ENCODE results near the gene ISLR2. TPM values are rescaled to one million over a fixed set of nuclear protein-coding genes. Genes with fewer than 3 reads are reported as not detected.

Gene ISLR2
- total RNA-seq, 6 experiments from 2014 or later, result 0.07 TPM; not detected in 5

DNA sequence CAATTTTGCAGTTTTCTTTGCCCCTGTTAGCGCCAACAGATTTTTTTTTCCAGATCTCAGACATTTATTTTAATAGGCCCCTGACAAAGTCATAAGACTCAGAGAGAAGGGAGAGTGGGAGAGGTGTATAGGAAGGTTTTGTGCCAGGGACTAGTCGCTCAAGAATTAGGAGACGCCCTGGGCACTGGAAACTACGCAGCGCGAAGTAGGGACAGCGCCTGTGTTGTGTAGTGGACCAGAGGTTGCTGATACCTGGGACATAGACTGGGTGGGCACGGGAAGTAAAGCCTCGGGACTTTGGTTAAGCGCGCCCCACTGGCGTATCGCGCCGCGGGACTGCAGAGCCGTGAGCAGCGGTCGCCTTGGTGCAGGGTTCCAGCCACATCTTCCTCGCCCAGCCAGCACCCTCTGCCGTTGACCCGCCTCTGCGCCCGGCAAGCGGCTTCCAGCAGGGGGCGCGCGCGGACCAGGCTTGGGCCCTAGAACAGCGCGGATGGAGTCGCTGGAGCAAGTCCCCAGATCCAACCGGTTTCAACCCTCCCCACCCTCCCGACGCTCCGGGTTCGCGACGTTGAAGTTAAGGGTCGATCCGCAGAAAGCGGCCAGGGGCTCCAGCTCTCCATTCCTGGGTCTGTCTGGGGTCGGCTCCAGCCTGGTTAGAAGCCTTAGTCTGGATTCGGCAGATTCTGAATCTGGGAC lies 3.0 kb upstream of the ISLR2 start:
- peak overlapping the region; percentile 73 for H3K4me3 Mint-ChIP-seq
- H3K27ac Mint-ChIP-seq, result no peak overlapping the region
- H3K4me1 Mint-ChIP-seq (ENCODE audit: low read depth), result peaks cover 20% of the 10 kb centered on the region
- peaks cover 68% of the 10 kb centered on the region for H3K27me3 Mint-ChIP-seq (ENCODE audit: insufficient read depth)
- peak; percentile 79 for DNase-seq
- TF ChIP-seq, protein P1, sequence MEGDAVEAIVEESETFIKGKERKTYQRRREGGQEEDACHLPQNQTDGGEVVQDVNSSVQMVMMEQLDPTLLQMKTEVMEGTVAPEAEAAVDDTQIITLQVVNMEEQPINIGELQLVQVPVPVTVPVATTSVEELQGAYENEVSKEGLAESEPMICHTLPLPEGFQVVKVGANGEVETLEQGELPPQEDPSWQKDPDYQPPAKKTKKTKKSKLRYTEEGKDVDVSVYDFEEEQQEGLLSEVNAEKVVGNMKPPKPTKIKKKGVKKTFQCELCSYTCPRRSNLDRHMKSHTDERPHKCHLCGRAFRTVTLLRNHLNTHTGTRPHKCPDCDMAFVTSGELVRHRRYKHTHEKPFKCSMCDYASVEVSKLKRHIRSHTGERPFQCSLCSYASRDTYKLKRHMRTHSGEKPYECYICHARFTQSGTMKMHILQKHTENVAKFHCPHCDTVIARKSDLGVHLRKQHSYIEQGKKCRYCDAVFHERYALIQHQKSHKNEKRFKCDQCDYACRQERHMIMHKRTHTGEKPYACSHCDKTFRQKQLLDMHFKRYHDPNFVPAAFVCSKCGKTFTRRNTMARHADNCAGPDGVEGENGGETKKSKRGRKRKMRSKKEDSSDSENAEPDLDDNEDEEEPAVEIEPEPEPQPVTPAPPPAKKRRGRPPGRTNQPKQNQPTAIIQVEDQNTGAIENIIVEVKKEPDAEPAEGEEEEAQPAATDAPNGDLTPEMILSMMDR (IDR thresholded peaks at IDR 0.05), result peak; percentile 100
- H3K36me3 Mint-ChIP-seq (ENCODE audit: low read depth), result no peaks in the 10 kb centered on the region
- H3K9me3 Mint-ChIP-seq, result no peaks in the 10 kb centered on the region

DNA sequence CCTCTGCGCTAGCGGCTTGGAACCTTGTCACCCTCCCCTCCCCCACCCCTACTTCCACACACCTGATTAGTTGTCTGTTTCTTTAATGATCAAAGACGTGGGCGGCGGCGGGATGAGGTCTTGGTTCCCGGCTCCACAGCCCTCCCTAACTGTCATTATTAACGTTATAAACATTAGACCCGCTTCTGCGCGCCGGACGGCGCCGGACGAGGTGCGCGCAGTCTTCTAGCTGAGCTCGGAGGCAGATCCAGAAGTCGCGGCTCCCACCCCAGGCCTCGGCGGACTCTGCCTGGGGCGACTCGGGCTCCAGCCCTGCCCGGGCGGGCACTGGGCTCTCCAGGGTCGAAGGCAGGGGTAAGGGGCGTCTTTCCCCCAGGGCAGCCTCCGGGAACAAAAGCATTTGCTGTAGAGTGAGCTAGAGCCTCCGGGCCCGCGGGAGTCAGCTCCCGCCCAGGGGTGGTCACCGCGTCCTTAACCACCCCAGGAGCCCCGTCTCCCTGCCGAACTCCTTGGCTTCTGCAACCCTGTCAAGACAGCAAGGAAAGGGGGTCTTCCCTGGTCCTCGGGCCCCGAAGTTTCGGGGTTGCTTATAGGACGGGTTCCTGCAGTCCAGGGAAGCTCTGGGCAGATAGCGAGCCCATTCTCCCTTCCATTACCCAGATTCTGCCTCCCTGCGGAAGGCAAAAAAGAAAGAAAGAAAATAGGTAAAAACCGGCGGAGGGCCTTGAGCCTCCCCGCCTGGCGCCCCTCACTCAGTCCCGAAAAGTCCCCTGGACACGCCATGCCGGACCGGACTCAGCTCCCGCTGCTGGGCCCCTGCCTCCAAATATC lies 2.2 kb upstream of the ISLR2 start:
- Mint-ChIP-seq H3K9me3 (no peaks in the 10 kb centered on the region), H3K4me1 (ENCODE audit: low read depth) (peaks cover 20% of the 10 kb centered on the region), H3K27me3 (ENCODE audit: insufficient read depth) (peaks cover 69% of the 10 kb centered on the region), H3K4me3 (peak overlapping the region; percentile 73), H3K27ac (no peak overlapping the region), H3K36me3 (ENCODE audit: low read depth) (no peaks in the 10 kb centered on the region)
- no peak for DNase-seq
- TF ChIP-seq, protein P1 (IDR thresholded peaks at IDR 0.05), result no peak

DNA sequence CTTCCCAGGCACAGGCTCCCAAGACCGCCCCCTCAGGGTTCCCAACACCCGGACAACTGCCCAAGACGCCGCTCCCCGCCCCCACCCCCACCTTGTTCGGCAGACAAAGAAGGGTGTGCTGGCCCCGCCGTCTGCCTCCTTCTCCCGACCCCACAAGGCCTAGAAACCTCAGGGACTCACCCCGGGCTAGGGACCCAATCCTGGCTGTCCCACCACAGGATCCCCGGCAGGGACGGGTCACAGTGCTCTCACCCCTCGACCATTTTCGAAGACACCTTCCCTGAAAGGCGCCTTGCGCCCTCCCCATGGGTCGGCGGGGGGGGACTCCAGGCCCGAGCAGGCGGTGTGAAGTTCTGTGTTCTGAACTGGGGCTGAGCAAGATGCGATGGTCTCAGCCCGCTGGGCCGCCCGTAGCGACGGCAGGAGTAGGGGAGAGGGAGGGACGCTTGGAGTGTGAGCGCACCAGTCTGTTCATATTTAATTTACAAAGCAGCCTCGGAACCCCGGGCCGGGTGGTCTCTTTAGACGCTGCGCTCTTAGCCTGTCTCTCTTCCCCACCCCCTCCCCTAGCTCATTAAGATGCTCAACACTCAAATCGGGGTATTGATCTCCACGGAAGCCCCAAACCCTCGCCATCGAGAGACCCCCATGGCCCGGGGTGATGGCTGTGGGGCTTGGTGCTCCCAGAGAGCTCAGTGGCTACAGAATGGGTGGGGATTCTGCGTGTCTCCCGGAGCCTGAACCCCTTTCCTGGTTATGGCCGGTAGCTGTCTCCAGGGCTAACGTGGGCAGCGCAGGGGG lies 1.4 kb upstream of the ISLR2 start:
- peaks cover 62% of the 10 kb centered on the region for H3K27me3 Mint-ChIP-seq (ENCODE audit: insufficient read depth)
- H3K4me3 Mint-ChIP-seq, result 0 out of 2 replicates have a peak overlapping the region, but pooled peaks have one; percentile 11
- no peaks in the 10 kb centered on the region for H3K36me3 Mint-ChIP-seq (ENCODE audit: low read depth)
- no peak overlapping the region for H3K27ac Mint-ChIP-seq
- H3K9me3 Mint-ChIP-seq, result peaks cover 3% of the 10 kb centered on the region; the same call in 1 of the 2 replicates
- DNase-seq, result no peak
- TF ChIP-seq, protein P1 (IDR thresholded peaks at IDR 0.05), result no peak
- H3K4me1 Mint-ChIP-seq (ENCODE audit: low read depth), result peaks cover 20% of the 10 kb centered on the region

DNA sequence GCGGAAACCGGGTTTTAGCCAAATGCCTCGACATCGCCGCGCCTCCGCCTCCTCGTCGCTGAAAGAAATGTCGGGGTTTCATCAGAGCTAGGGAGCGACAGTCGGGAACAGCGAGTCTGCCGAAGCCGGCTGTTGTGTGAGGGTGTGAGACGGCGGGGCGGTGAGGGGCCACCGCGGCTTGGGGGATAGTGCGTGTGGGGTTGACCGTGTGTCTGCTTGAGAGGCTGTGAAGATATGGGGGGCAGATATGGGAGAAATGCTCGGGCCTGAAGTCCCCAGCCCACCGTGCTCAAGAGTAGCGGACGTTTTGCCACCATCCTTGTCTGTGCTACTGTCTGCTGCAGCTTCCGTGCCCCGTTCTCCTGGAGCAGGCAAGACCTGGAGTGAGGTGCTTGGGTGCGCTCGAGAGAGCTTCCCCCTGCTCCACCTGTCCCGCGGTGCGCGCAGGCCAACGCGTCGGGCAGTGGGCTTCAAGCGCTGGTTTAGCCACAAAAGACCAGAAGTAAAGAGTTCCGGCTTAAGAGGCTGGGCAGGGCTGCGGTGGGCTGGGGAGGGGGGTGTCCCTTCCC lies 716 bp upstream of the ISLR2 start:
- Mint-ChIP-seq H3K27me3 (ENCODE audit: insufficient read depth) (peaks cover 59% of the 10 kb centered on the region), H3K4me1 (ENCODE audit: low read depth) (peaks cover 20% of the 10 kb centered on the region), H3K9me3 (peaks cover 3% of the 10 kb centered on the region; the same call in 1 of the 2 replicates), H3K27ac (no peak overlapping the region), H3K36me3 (ENCODE audit: low read depth) (no peaks in the 10 kb centered on the region), H3K4me3 (peak overlapping the region; percentile 42; the same call in 1 of the 2 replicates)
- DNase-seq, result no peak
- TF ChIP-seq, protein P1 (IDR thresholded peaks at IDR 0.05), result no peak
